ENCODE measurements around the gene UBE2N. TPM values are rescaled to one million over a fixed set of nuclear protein-coding genes. Genes with fewer than 3 reads are reported as not detected.

Gene UBE2N
- total RNA-seq, 2 donors from 2014 or later: 177 to 179 TPM

GRCh38 chr12:93427779-93428564 is 13.8 kb downstream of the UBE2N start:
- peaks cover 22% of the 10 kb centered on the region for H3K4me1 ChIP-seq (ENCODE audit: control insufficient read depth, insufficient read depth, low read length)
- no peak overlapping the region for H3K27ac ChIP-seq (ENCODE audit: low read depth, low read length)
- no peaks in the 10 kb centered on the region for H3K36me3 ChIP-seq (ENCODE audit: control insufficient read depth, insufficient read depth, low read length)
- H3K27me3 ChIP-seq (ENCODE audit: control insufficient read depth, insufficient read depth, low read length, poor library complexity, severe bottlenecking): no peaks in the 10 kb centered on the region
- Mint-ChIP-seq H3K36me3 (ENCODE audit: low read depth) (peaks cover 2% of the 10 kb centered on the region), H3K27me3 (ENCODE audit: insufficient read depth) (no peaks in the 10 kb centered on the region), H3K4me3 (no peak overlapping the region), H3K9me3 (no peaks in the 10 kb centered on the region), H3K4me1 (peaks cover 49% of the 10 kb centered on the region), H3K27ac (no peak overlapping the region)
- DNase-seq: no peak
- no peaks in the 10 kb centered on the region for H3K9me3 ChIP-seq (ENCODE audit: control insufficient read depth, low read length)
- 90 to 95% methylated on average over 3 to 5 of the region's 5 CpGs for WGBS, 2 experiments (ENCODE audit: insufficient coverage in 1 of 2, insufficient read length in 1 of 2)
- no peak for TF ChIP-seq CTCF (conservative IDR thresholded peaks at IDR 0.05)
- H3K4me3 ChIP-seq (ENCODE audit: low read length): no peak overlapping the region
- H3K9ac ChIP-seq (ENCODE audit: extremely low read depth, low read length, poor library complexity, severe bottlenecking): no peak overlapping the region

GRCh38 chr12:93426412-93426805 is 15.3 kb downstream of the UBE2N start:
- Histone ChIP-seq H3K4me1 (ENCODE audit: control insufficient read depth, insufficient read depth, low read length) (peaks cover 32% of the 10 kb centered on the region), H3K36me3 (ENCODE audit: control insufficient read depth, insufficient read depth, low read length) (peaks cover 4% of the 10 kb centered on the region), H3K27me3 (ENCODE audit: control insufficient read depth, insufficient read depth, low read length, poor library complexity, severe bottlenecking) (no peaks in the 10 kb centered on the region), H3K27ac (ENCODE audit: low read depth, low read length) (no peak overlapping the region), H3K9ac (ENCODE audit: extremely low read depth, low read length, poor library complexity, severe bottlenecking) (no peak overlapping the region), H3K9me3 (ENCODE audit: control insufficient read depth, low read length) (no peaks in the 10 kb centered on the region), H3K4me3 (ENCODE audit: low read length) (peak overlapping the region; percentile 71)
- H3K4me1 Mint-ChIP-seq: peaks cover 59% of the 10 kb centered on the region
- peak overlapping the region; percentile 8 for H3K4me3 Mint-ChIP-seq
- DNase-seq: peak; percentile 64
- no peak for TF ChIP-seq CTCF (conservative IDR thresholded peaks at IDR 0.05)
- 57% methylated on average over 1 of the region's 1 CpG; no CpG with 5 or more reads in 1 of the 2 experiments for WGBS, 2 experiments (ENCODE audit: insufficient coverage in 1 of 2, insufficient read length in 1 of 2)
- peak overlapping the region; percentile 53 for H3K27ac Mint-ChIP-seq
- H3K9me3 Mint-ChIP-seq: no peaks in the 10 kb centered on the region
- no peaks in the 10 kb centered on the region for H3K36me3 Mint-ChIP-seq (ENCODE audit: low read depth)
- H3K27me3 Mint-ChIP-seq (ENCODE audit: insufficient read depth): no peaks in the 10 kb centered on the region

- Histone ChIP-seq H3K4me1 (ENCODE audit: control insufficient read depth, insufficient read depth, low read length) (peaks cover 32% of the 10 kb centered on the region), H3K9ac (ENCODE audit: extremely low read depth, low read length, poor library complexity, severe bottlenecking) (no peak overlapping the region), H3K4me3 (ENCODE audit: low read length) (peak overlapping the region; percentile 71), H3K27me3 (ENCODE audit: control insufficient read depth, insufficient read depth, low read length, poor library complexity, severe bottlenecking) (no peaks in the 10 kb centered on the region), H3K36me3 (ENCODE audit: control insufficient read depth, insufficient read depth, low read length) (peaks cover 4% of the 10 kb centered on the region), H3K27ac (ENCODE audit: low read depth, low read length) (no peak overlapping the region), H3K9me3 (ENCODE audit: control insufficient read depth, low read length) (no peaks in the 10 kb centered on the region)
- peak overlapping the region; percentile 53 for H3K27ac Mint-ChIP-seq
- no peaks in the 10 kb centered on the region for H3K9me3 Mint-ChIP-seq
- H3K4me1 Mint-ChIP-seq: peaks cover 64% of the 10 kb centered on the region
- no peaks in the 10 kb centered on the region for H3K27me3 Mint-ChIP-seq (ENCODE audit: insufficient read depth)
- DNase-seq: no peak
- no peak for TF ChIP-seq CTCF (conservative IDR thresholded peaks at IDR 0.05)
- 80 to 93% methylated on average over 4 to 8 of the region's 8 CpGs for WGBS, 2 experiments (ENCODE audit: insufficient coverage in 1 of 2, insufficient read length in 1 of 2)
- no peaks in the 10 kb centered on the region for H3K36me3 Mint-ChIP-seq (ENCODE audit: low read depth)
- peak overlapping the region; percentile 10 for H3K4me3 Mint-ChIP-seq
Observed at GRCh38 chr12:93425736-93426411, 15.9 kb downstream of the UBE2N start.

All from endodermal cell (in vitro differentiated cells).